ENCODE results near the gene CRKL.

The CRKL gene

DNA sequence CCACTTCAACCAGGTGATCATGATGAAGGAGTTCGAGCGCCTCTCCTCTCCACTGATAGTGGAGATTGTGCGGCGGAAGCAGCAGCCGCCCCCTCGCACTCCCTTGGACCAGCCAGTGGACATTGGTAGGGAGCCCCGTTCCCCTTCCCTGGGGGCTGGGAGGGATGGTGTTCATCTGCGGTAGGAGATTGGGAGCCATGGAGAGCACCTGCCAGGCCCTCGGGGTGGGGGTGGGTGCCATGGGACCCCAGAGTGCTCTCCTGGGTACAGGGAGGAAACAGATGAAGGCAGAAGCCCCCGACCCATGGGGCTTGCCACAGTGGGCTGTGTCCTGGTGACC, 77.7 kb downstream of the CRKL start:
- Histone ChIP-seq H3K27me3 (ENCODE audit: control insufficient read depth, insufficient read depth, low read length) (no peaks in the 10 kb centered on the region), H3K36me3 (ENCODE audit: control insufficient read depth, insufficient read depth, low read length) (peaks cover 27% of the 10 kb centered on the region), H3K9me3 (ENCODE audit: control insufficient read depth, insufficient read depth, low read length) (no peaks in the 10 kb centered on the region), H3K4me3 (ENCODE audit: low read depth, low read length) (no peak overlapping the region), H3K4me1 (ENCODE audit: control insufficient read depth, insufficient read depth, low read length) (no peaks in the 10 kb centered on the region), H3K9ac (ENCODE audit: low read depth, low read length) (no peak overlapping the region)

DNA sequence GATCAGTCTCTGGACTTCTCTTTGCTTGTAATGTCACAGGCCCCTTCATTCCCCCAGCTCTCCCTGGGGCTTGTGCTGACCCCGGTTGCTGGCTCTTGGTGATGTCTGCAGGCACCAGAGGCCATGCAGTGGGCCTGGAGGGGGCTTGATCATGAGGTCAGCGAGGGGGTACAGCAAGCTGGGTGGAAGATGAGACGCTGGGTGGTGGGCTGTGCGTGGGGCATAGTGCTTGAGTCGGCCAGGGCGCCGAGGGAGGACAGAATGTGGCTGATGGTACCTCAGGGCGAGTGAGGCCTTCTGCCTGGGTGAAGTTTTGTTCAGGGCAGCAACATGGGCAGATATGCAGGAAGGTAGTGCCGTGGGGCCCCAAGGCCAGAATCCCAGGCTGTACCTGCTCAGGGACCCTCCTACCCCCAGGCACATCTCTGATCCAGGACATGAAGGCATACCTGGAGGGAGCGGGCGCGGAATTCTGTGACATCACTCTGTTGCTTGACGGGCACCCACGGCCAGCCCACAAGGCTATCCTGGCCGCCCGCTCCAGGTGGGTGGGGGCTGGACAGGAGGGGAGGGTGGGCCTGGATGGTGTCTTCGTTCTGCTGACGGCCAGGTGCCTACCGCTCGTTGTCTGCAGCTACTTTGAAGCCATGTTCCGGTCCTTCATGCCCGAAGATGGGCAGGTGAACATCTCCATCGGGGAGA, 78.3 kb downstream of the CRKL start:
- no peaks in the 10 kb centered on the region for H3K9me3 ChIP-seq (ENCODE audit: control insufficient read depth, insufficient read depth, low read length)

DNA sequence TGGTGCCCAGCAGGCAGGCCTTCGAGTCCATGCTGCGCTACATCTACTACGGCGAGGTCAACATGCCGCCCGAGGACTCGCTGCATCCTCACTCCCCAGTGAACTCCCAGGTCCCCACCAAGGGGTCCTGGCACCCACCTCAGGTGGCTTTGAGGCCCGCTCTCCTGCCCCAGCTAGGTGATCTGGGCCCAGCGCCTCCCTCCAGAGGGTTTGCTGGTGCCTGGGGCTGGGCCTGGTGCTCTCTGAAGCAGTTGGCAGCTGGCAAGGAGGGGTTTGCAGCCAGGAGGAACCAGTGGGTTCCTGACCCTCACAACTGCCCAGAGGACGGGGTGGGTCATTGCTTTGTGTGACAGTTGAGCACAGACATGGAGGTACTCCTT, 78.8 kb downstream of the CRKL start:
- Histone ChIP-seq H3K4me1 (ENCODE audit: control insufficient read depth, insufficient read depth, low read length) (peaks cover 2% of the 10 kb centered on the region), H3K27me3 (ENCODE audit: control insufficient read depth, insufficient read depth, low read length) (no peaks in the 10 kb centered on the region), H3K9me3 (ENCODE audit: control insufficient read depth, insufficient read depth, low read length) (no peaks in the 10 kb centered on the region), H3K4me3 (ENCODE audit: low read depth, low read length) (no peak overlapping the region), H3K9ac (ENCODE audit: low read depth, low read length) (no peak overlapping the region), H3K36me3 (ENCODE audit: control insufficient read depth, insufficient read depth, low read length) (peaks cover 32% of the 10 kb centered on the region)

More for the DNA sequence above, 78.3 kb downstream of the CRKL start:
- Histone ChIP-seq H3K27me3 (ENCODE audit: control insufficient read depth, insufficient read depth, low read length) (no peaks in the 10 kb centered on the region), H3K4me1 (ENCODE audit: control insufficient read depth, insufficient read depth, low read length) (no peaks in the 10 kb centered on the region), H3K36me3 (ENCODE audit: control insufficient read depth, insufficient read depth, low read length) (peaks cover 32% of the 10 kb centered on the region), H3K4me3 (ENCODE audit: low read depth, low read length) (no peak overlapping the region), H3K9ac (ENCODE audit: low read depth, low read length) (no peak overlapping the region)

DNA sequence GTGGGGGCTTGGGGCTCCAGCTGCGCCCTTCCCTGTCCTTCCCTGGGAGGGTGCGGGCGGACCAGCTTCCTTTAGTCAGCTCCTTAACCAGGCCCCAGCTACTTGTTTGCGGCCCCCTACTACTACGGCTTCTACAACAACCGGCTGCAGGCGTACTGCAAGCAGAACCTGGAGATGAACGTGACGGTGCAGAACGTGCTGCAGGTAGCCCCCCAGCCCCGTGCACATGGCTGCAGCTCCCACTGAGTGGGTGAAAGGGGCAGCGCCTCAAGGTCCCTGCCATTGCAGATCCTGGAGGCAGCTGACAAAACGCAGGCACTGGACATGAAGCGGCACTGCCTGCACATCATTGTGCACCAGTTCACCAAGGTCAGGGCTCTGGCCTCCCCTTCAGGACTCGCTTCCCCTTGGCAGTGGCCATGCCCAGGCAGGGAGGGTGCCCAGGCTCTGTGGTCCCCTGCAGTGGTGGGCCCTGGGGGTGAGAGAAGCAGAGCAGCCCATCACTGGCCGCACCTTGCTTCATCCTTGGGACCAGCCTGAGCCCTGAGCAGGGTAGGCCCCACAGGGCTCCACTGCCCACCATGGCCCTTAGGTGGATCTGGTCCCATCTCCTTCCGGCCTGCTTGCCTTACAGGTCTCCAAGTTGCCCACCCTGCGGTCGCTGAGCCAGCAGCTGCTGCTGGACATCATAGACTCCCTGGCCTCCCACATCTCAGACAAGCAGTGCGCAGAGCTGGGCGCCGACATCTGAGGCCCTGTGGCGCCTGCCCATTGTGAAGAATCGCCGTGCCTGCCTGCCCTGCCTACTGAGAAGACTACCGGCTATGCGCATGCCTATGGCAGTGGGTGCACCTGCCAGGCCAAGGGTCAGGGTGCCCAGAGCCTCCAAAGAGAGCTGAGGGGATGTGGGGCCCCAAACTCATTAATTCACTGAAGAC, 79.7 kb downstream of the CRKL start:
- Histone ChIP-seq H3K27me3 (ENCODE audit: control insufficient read depth, insufficient read depth, low read length) (no peaks in the 10 kb centered on the region), H3K9ac (ENCODE audit: low read depth, low read length) (no peak overlapping the region), H3K4me3 (ENCODE audit: low read depth, low read length) (no peak overlapping the region), H3K4me1 (ENCODE audit: control insufficient read depth, insufficient read depth, low read length) (peaks cover 3% of the 10 kb centered on the region), H3K36me3 (ENCODE audit: control insufficient read depth, insufficient read depth, low read length) (peaks cover 25% of the 10 kb centered on the region), H3K9me3 (ENCODE audit: control insufficient read depth, insufficient read depth, low read length) (no peaks in the 10 kb centered on the region)

DNA sequence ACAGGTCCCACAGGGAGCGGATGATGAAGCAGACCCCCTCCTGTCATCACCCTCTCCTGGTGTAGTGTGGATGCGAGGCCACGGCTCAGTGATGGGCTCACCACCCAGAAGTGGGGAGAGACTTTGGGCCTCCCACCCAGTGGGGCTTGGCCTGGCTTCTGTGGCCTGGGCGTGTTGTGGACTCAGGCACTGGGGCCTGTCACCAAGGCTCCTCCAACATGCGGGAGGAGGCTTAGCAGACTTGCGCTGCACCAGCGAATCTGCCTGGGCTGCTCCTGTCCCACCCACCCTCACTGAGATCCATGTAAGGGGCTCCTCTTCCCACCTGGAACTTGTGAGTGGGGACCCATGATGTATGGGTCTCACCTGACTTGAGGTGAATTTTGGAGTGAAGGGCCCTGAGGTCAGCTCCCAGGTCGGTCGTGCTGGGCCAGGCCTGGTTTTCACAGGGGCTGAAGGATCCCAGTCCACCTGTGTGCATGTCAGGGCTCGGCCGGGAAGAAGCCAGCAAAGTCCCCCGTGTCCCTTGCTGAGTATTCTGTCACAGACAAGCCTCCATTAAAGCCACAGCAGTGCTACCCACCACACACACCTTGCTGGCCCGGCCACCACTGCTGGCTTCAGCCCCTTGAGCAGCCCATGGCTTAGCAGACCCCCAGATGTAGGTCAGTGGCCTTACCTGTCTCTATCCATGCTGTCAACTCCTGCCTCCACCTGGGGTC, 80.5 kb downstream of the CRKL start:
- Histone ChIP-seq H3K27me3 (ENCODE audit: control insufficient read depth, insufficient read depth, low read length) (no peaks in the 10 kb centered on the region), H3K9ac (ENCODE audit: low read depth, low read length) (no peak overlapping the region), H3K9me3 (ENCODE audit: control insufficient read depth, insufficient read depth, low read length) (no peaks in the 10 kb centered on the region), H3K4me1 (ENCODE audit: control insufficient read depth, insufficient read depth, low read length) (peaks cover 3% of the 10 kb centered on the region), H3K4me3 (ENCODE audit: low read depth, low read length) (no peak overlapping the region), H3K36me3 (ENCODE audit: control insufficient read depth, insufficient read depth, low read length) (peaks cover 18% of the 10 kb centered on the region)

DNA sequence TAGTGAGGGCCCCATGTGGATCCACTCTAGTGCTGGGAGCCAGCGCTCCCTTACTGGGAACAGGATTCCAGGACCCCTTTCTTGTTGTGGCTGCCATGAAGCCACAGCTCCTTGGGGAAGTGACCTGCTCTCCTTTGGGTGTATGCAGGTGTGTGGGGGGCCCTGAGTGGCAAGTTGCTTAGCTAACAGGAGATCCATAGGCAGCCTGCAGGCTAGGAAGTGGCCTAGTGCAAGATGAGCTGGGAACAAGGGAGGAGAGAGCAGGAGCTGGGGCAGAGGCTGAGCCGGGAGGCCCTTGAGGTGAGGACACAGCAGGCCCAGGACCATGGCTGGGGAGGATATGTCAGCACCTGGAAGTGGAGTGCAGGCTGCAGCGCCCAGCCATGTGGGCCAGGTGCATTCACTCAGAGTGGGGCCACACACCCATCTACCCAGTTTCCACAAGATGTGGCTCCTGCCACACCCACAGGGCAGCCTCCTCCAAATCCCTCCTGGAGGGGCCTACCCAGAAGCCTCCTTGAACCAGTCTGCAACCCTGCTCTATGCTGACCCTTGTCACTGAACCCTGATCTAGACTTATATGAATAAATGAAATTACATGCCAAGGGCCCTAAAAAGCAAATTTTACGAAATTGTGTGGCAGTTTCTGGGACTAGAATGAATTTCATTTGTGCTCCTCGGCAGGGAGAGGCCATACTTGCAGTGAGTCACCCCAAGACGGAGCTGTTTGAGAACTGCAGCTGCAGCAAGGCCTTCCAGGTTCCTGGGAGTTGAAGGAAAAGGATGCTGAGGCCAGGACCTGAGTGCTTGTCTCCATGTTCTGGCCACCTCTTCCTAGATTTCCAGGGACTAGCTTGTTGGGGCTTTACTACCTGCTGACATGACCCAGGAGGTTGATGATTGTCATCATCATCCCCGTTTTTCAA, 81.5 kb downstream of the CRKL start:
- H3K9me3 ChIP-seq (ENCODE audit: control insufficient read depth, insufficient read depth, low read length), result no peaks in the 10 kb centered on the region
- no peaks in the 10 kb centered on the region for H3K27me3 ChIP-seq (ENCODE audit: control insufficient read depth, insufficient read depth, low read length)
- H3K4me1 ChIP-seq (ENCODE audit: control insufficient read depth, insufficient read depth, low read length), result peaks cover 3% of the 10 kb centered on the region
- no peak overlapping the region for H3K4me3 ChIP-seq (ENCODE audit: low read depth, low read length)
- H3K36me3 ChIP-seq (ENCODE audit: control insufficient read depth, insufficient read depth, low read length), result peaks cover 17% of the 10 kb centered on the region
- no peak overlapping the region for H3K9ac ChIP-seq (ENCODE audit: low read depth, low read length)

DNA sequence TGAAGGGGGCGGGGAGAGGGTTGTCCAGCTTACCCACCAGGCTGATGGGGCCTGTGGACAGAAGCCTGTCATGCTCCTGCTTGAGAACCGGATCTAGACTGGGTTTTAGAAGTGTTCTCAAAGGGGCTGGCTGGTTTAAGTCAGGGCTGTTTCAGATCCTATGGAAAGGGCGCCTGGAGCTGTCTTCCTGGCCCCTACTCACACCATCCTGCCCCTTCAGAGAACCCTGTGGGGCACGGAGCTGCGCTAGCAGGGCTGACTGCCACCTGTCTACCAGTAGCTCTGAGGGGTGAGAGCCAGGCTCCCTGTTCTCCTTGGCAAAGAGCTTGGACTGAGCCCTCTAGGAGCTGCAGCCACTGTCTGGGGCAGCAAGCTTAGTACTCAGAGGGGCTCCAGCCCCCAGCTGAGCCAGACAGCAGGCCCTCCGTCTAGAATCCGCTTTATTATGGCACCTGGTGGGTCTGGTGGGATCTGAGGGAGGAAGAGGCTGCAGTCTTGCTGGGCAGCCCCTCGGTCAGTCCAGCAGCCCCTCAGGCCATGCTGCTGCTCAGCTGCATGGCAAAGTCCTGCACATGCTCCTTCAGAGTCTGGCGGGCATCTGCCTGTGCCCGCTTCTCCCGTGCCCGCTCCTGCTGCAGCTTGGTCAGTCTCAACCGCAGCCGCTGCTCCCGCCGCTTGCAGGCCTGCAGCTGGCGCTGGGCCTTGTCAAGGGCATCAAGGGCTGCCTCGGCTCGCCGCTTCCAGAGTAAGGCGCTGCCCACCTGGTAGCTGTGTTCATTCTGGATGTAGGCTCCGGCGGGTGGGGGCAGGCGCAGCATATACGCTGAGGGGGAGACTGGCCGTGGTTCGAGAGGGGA, 82.4 kb downstream of the CRKL start:
- Histone ChIP-seq H3K9ac (ENCODE audit: low read depth, low read length) (no peak overlapping the region), H3K4me1 (ENCODE audit: control insufficient read depth, insufficient read depth, low read length) (peaks cover 3% of the 10 kb centered on the region), H3K36me3 (ENCODE audit: control insufficient read depth, insufficient read depth, low read length) (peaks cover 17% of the 10 kb centered on the region), H3K4me3 (ENCODE audit: low read depth, low read length) (no peak overlapping the region), H3K27me3 (ENCODE audit: control insufficient read depth, insufficient read depth, low read length) (no peaks in the 10 kb centered on the region), H3K9me3 (ENCODE audit: control insufficient read depth, insufficient read depth, low read length) (no peaks in the 10 kb centered on the region)

DNA sequence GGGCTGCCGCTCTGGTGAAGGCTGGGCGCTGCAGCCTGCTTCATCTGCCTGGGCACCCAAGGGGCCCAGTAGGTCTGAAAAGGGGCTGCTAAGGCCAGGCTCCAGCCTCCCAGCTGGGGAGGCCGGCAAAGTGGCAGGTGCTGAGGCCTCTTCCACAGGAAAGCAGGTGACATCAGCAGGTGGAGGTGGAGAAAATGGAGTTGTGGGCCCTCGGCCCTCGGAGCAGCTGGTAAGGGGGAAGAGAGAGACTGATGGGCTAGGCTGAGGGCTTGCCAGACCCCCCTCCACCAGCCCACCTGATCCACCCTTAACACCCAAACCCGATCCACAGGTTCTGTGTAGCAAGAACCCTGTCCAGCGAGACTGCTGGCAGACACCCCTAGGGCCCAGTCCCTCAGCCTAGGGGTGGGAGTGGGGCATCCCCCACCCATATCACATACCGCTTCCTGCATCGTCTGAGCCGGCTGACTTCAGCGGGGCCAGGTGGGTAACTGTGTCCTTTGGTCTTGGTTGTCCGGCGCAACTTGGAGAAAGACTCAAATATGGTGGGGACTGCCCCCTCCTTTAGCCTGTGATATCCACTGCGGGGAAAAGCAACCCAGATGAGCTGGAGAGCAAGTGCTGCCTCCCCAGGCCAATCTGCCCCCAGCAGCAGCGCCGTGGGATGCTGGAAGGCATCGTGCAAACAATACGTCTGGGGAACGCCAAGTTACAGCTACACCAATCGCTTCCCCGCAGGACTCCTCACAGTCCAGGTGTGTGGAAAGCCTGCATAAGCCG, 83.2 kb downstream of the CRKL start:
- Histone ChIP-seq H3K27me3 (ENCODE audit: control insufficient read depth, insufficient read depth, low read length) (no peaks in the 10 kb centered on the region), H3K4me3 (ENCODE audit: low read depth, low read length) (peak overlapping the region; percentile 85), H3K9ac (ENCODE audit: low read depth, low read length) (peak overlapping the region; percentile 83), H3K9me3 (ENCODE audit: control insufficient read depth, insufficient read depth, low read length) (no peaks in the 10 kb centered on the region), H3K4me1 (ENCODE audit: control insufficient read depth, insufficient read depth, low read length) (peaks cover 3% of the 10 kb centered on the region), H3K36me3 (ENCODE audit: control insufficient read depth, insufficient read depth, low read length) (peaks cover 15% of the 10 kb centered on the region)

DNA sequence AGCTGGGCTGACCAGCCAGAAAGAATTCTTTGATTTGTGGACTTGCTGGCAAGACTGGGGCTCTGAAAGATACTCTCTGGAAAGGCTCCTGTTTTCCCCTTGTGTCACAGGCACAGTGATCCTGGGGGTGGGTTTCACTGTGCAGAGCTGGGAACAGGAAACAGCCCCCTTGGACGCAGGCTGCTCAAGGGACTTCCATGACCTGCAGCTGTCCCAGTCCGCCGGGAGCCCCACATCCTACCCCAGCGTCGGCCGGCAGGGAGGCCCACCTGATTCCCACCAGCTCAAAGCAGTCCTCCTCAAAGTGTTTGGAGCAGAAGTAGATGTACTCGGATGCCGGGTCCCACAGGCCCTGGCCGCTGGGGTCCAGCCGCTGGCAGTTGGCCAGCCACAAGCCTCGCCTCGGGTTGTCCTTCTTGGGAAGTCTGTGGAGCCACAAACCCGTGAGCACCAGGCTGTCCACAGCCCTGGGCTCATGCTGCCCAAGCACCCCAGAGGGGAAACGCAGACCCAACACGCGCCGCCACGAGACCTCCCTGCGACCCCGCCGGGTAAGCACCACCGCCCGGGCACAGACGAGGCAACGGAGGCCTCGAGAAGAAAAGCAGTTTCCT, 83.9 kb downstream of the CRKL start:
- no peaks in the 10 kb centered on the region for H3K27me3 ChIP-seq (ENCODE audit: control insufficient read depth, insufficient read depth, low read length)
- H3K4me3 ChIP-seq (ENCODE audit: low read depth, low read length), result peak overlapping the region; percentile 85
- no peaks in the 10 kb centered on the region for H3K9me3 ChIP-seq (ENCODE audit: control insufficient read depth, insufficient read depth, low read length)
- H3K36me3 ChIP-seq (ENCODE audit: control insufficient read depth, insufficient read depth, low read length), result peaks cover 13% of the 10 kb centered on the region
- H3K4me1 ChIP-seq (ENCODE audit: control insufficient read depth, insufficient read depth, low read length), result peaks cover 3% of the 10 kb centered on the region
- peak overlapping the region; percentile 83 for H3K9ac ChIP-seq (ENCODE audit: low read depth, low read length)

Data from iPS-15b (cell line).